Upper lobe of left lung (tissue), 4 donors: Measurements from ENCODE around the gene DHX40.
A peak's percentile ranks its signal among the peaks of the same experiment; 100 is the strongest.

Experiments used
- EP300 ChIP-seq, 4 donors: sonication (generic); formaldehyde crosslinking; IDR thresholded peaks; one replicate each; pipeline ENCODE4 v1.5.1; 2017; ENCODE audit warnings: antibody characterized with exemption in 4 of 4, control low read depth in 2 of 4
- POLR2A ChIP-seq, 4 donors: fragments of 450-650 bp; IDR thresholded peaks; one replicate each; pipeline ENCODE4 v1.5.1; 2016 to 2017; ENCODE audit warnings: antibody characterized with exemption in 4 of 4, mild to moderate bottlenecking in 2 of 4
- POLR2AphosphoS5 ChIP-seq, 2 donors: sonication (generic); formaldehyde crosslinking; IDR thresholded peaks; one replicate each; pipeline ENCODE4 v1.5.1; 2017; ENCODE audit warnings: antibody characterized with exemption in 2 of 2
- TF ChIP-seq, protein P1 (sequence below), 6 experiments: fragments of 450-650 bp in 4 of 6; fragments of 200-600 bp in 2 of 6; sonication (generic) in 2 of 6; IDR thresholded peaks; one replicate each; pipeline ENCODE4 v1.5.1; 2016 to 2019; ENCODE audit warnings: antibody characterized with exemption in 6 of 6

GRCh38 chr17:59521465-59522126 lies 43.8 kb upstream of the DHX40 start:
- TF ChIP-seq POLR2AphosphoS5 (IDR thresholded peaks at IDR 0.05) (peak; percentile 68 to 80), POLR2A (IDR thresholded peaks at IDR 0.05) (no peak), EP300 (IDR thresholded peaks at IDR 0.05) (peak in 1 of 4 donors; percentile 63)
- TF ChIP-seq, protein P1, sequence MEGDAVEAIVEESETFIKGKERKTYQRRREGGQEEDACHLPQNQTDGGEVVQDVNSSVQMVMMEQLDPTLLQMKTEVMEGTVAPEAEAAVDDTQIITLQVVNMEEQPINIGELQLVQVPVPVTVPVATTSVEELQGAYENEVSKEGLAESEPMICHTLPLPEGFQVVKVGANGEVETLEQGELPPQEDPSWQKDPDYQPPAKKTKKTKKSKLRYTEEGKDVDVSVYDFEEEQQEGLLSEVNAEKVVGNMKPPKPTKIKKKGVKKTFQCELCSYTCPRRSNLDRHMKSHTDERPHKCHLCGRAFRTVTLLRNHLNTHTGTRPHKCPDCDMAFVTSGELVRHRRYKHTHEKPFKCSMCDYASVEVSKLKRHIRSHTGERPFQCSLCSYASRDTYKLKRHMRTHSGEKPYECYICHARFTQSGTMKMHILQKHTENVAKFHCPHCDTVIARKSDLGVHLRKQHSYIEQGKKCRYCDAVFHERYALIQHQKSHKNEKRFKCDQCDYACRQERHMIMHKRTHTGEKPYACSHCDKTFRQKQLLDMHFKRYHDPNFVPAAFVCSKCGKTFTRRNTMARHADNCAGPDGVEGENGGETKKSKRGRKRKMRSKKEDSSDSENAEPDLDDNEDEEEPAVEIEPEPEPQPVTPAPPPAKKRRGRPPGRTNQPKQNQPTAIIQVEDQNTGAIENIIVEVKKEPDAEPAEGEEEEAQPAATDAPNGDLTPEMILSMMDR (IDR thresholded peaks at IDR 0.05) = peak; percentile 71 to 90 (median 82)
